BLaER1 treated with 17β-estradiol and CSF1 and Interleukin-3, amounts not matched to agents 10 nM and 100 nM (cell line): ENCODE results near the gene RPS27.
"Not testable (repeated sequence)": the region's sequence is repeated elsewhere in the genome, so short reads cannot be mapped to it uniquely, and the experiment has no call there.

Source experiments
- H3K27ac ChIP-seq, 11 experiments: shearing (Covaris generic); formaldehyde crosslinking; 2 replicates each; pipeline ENCODE4 v1.8.1; 2022
- H3K27me3 ChIP-seq, 11 experiments: shearing (Covaris generic); formaldehyde crosslinking; 2 replicates each; pipeline ENCODE4 v1.8.1; 2022
- H3K36me3 ChIP-seq, 11 experiments: shearing (Covaris generic); formaldehyde crosslinking; 2 replicates each; pipeline ENCODE4 v1.8.1; 2022
- H3K4me1 ChIP-seq, 10 experiments: shearing (Covaris generic); formaldehyde crosslinking; 2 replicates each; pipeline ENCODE4 v1.8.1; 2022
- H3K4me2 ChIP-seq, 11 experiments: shearing (Covaris generic); formaldehyde crosslinking; 2 replicates each; pipeline ENCODE4 v1.8.1; 2022
- H3K4me3 ChIP-seq, 10 experiments: shearing (Covaris generic); formaldehyde crosslinking; 2 replicates each; pipeline ENCODE4 v1.8.1; 2022
- H3K9ac ChIP-seq, 11 experiments: shearing (Covaris generic); formaldehyde crosslinking; 2 replicates each; pipeline ENCODE4 v1.8.1; 2022
- H3K9me3 ChIP-seq, 11 experiments: shearing (Covaris generic); formaldehyde crosslinking; replicated peaks in 1 of 11; 2 replicates each; pipeline ENCODE4 v1.8.1; 2022
- H4K20me1 ChIP-seq, 11 experiments: shearing (Covaris generic); formaldehyde crosslinking; 2 replicates each; pipeline ENCODE4 v1.8.1; 2022
- Cebpa-rat ChIP-seq, 11 experiments: shearing (Covaris generic); IDR thresholded peaks; 2 replicates each; pipeline ENCODE4 v1.8.1; 2022

RPS27 gene

DNA sequence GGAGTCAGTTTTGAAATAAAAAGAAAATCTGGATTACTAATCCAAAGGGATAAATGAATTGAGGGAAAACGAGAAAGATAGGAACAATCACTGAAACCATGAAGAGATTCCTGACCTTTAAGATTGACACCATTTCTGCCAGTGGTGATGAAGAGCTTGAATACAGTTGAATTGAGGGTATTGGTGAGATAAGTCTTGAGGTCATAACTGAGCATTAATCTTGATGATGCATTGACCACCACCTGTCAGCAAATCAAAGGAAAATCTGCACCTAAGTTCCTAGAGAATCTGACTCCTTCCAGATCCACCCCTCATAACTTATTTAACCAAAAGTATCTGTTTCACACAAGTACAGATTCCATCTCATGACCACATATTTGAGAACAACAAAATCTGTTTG lies 21.6 kb downstream of the RPS27 start:
- no peaks in the 10 kb centered on the region; a peak in 1 of 20 replicates for H3K4me1 ChIP-seq
- TF ChIP-seq Cebpa-rat (IDR thresholded peaks at IDR 0.05): no peak
- H3K36me3 ChIP-seq: no peaks in the 10 kb centered on the region
- no peak overlapping the region for H3K9ac ChIP-seq
- no peaks in the 10 kb centered on the region for H4K20me1 ChIP-seq
- H3K27me3 ChIP-seq: no peaks in the 10 kb centered on the region
- H3K4me3 ChIP-seq: no peak overlapping the region
- no peak overlapping the region for H3K4me2 ChIP-seq
- H3K27ac ChIP-seq: no peak overlapping the region
- H3K9me3 ChIP-seq: no peaks in the 10 kb centered on the region

DNA sequence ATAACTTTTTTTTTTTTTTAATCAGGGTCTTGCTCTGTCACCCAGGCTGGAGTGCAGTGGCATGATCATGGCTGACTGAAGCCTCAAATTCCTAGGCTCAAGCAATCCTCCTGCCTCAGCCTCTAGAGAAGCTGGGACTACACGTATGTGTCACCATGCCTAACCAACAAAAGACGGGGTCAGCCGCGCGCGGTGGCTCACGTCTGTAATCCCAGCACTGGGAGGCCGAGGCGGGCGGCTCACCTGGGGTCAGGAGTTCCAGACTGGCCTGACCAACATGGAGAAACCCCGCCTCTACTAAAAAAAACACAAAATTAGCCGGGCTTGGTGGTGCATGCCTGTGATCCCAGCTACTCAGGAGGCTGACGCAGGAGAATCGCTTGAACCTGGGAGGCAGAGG lies 22.0 kb downstream of the RPS27 start:
- not testable (repeated sequence) for H4K20me1 ChIP-seq, H3K9me3 ChIP-seq, H3K9ac ChIP-seq, H3K4me3 ChIP-seq, H3K27ac ChIP-seq, H3K36me3 ChIP-seq, H3K4me1 ChIP-seq, H3K27me3 ChIP-seq, H3K4me2 ChIP-seq

DNA sequence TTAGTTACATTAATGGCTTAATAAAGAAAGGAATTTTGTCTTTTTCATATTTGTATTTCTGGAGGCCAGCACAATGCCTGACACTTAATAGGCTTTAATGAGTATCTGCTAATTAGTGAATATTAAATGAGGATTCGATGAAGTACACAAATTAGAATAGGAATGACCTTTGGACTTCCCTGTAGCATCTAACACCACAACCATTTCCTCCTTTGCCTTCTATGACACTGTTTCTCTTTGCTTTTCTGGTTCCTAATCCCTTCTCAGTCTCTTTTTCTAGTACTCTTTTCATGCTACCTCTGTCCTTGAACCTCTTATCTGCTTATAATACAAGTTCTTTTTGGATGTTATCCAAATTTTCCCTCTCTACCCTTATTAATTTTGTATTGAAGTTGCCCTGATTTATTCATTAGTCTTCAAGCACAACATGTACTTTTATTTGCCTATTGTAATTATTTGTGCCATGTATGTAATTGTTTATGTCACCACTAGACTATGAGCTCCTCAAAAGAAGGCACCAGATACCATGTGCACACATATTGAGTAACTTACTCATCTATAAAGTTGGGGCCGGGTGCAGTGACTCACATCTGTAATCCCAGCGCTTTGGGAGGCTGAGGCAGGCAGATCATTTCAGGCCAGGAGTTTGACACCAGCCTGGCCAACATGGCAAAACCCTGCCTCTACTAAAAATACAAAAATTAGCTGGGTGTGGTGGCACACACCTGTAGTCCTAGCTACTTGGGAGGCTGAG lies 23.8 kb downstream of the RPS27 start:
- no peaks in the 10 kb centered on the region for H4K20me1 ChIP-seq
- no peaks in the 10 kb centered on the region for H3K36me3 ChIP-seq
- no peak overlapping the region for H3K4me2 ChIP-seq
- no peak overlapping the region for H3K9ac ChIP-seq
- H3K27me3 ChIP-seq: no peaks in the 10 kb centered on the region
- no peak overlapping the region for H3K27ac ChIP-seq
- H3K4me3 ChIP-seq: no peak overlapping the region
- no peaks in the 10 kb centered on the region for H3K9me3 ChIP-seq
- H3K4me1 ChIP-seq: no peaks in the 10 kb centered on the region; a peak in 1 of 20 replicates
- no peak for TF ChIP-seq Cebpa-rat (IDR thresholded peaks at IDR 0.05)

DNA sequence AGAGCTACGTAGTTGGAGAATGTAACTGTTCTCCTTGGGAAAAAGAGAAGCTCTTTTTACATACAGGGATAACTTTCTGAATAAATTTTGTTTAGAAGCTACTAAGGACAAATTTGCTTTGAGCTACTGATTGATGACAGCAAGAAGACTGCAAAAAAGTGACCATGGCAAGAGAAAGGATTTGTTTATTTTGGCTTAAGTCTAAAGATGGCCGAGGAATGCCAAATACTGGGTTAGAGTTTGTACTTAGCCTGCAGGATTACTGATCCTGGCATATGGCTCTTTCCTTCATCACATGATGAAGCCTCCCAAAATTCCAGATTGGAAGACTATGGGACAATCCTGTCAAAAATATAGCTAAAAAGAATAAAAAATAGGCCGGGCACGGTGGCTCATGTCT lies 28.7 kb downstream of the RPS27 start:
- Histone ChIP-seq H3K27ac (no peak overlapping the region), H3K4me3 (no peak overlapping the region), H3K4me2 (no peak overlapping the region), H3K36me3 (no peaks in the 10 kb centered on the region), H3K27me3 (no peaks in the 10 kb centered on the region), H3K9me3 (no peaks in the 10 kb centered on the region), H3K9ac (no peak overlapping the region), H4K20me1 (no peaks in the 10 kb centered on the region), H3K4me1 (no peaks in the 10 kb centered on the region; a peak in 1 of 20 replicates)
- no peak for TF ChIP-seq Cebpa-rat (IDR thresholded peaks at IDR 0.05)

DNA sequence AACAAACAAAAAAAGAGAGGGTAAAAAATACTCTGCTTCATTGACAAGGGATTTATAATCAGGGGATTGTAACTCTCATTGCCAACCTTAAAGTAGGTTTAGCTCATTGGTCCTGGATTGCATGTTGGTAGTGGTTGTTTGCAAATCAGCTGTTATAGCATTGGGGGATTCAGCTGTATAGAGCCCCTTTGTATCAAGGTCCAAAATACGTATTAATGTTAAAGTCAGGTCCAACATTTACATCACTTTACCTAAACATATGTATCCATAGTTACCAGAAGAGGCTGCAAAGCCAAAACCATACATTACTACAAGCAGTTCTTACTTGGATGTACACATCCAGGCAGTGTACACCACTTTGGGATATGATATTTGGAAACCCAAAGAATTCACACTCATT lies 29.4 kb downstream of the RPS27 start:
- no peak overlapping the region for H3K27ac ChIP-seq
- no peak overlapping the region for H3K4me2 ChIP-seq
- no peak for TF ChIP-seq Cebpa-rat (IDR thresholded peaks at IDR 0.05)
- H3K4me3 ChIP-seq: no peak overlapping the region
- no peaks in the 10 kb centered on the region for H4K20me1 ChIP-seq
- H3K27me3 ChIP-seq: no peaks in the 10 kb centered on the region
- no peaks in the 10 kb centered on the region for H3K9me3 ChIP-seq
- H3K36me3 ChIP-seq: no peaks in the 10 kb centered on the region
- H3K4me1 ChIP-seq: no peaks in the 10 kb centered on the region
- H3K9ac ChIP-seq: no peak overlapping the region

DNA sequence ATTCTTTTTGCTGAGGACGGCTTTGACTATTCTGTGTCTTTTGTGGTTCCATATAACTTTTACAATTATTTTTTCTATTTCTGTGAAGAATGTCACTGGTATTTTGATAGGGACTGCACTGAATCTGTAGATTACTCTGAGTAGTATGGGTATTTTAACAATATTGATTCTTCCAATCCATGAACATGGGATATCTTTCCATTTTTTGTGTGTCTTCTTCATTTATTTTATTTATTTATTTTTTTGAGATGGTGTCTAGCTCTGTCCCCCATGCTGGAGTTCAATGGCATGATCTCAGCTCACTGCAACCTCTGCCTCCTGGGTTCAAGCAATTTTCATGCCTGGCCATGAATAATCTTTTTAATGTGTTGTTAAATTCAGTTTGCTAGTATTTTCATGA lies 43.1 kb downstream of the RPS27 start:
- H3K4me1 ChIP-seq, H3K36me3 ChIP-seq, H3K27ac ChIP-seq, H4K20me1 ChIP-seq, H3K27me3 ChIP-seq, H3K4me2 ChIP-seq, H3K4me3 ChIP-seq, H3K9ac ChIP-seq: not testable (repeated sequence)
- peaks cover 0 to 13% (median 8%) of the 10 kb centered on the region in 11 experiments; a peak in 9 of 22 replicates for H3K9me3 ChIP-seq
